ENCODE results near the gene FARS2.
A peak's percentile ranks its signal among the peaks of the same experiment; 100 is the strongest.
"Not testable (repeated sequence)": the region's sequence is repeated elsewhere in the genome, so short reads cannot be mapped to it uniquely, and the experiment has no call there.

FARS2 gene

GRCh38 chr6:5667737-5668136 lies 406.4 kb downstream of the FARS2 start:
- DNase-seq (ENCODE audit: low spot score) = no peak

GRCh38 chr6:5670381-5670780 lies 409.1 kb downstream of the FARS2 start:
- no peak for DNase-seq (ENCODE audit: low spot score)

- no peak for DNase-seq (ENCODE audit: low spot score)
Measured at GRCh38 chr6:5670811-5671561, 409.7 kb downstream of the FARS2 start.

GRCh38 chr6:5671601-5672559 lies 410.6 kb downstream of the FARS2 start:
- peak; percentile 52 for DNase-seq (ENCODE audit: low spot score)

GRCh38 chr6:5672581-5673011 lies 411.3 kb downstream of the FARS2 start:
- DNase-seq (ENCODE audit: low spot score) = no peak

GRCh38 chr6:5673019-5673790 lies 411.9 kb downstream of the FARS2 start:
- no peak for DNase-seq (ENCODE audit: low spot score)

GRCh38 chr6:5674141-5674540 lies 412.8 kb downstream of the FARS2 start:
- no peak for DNase-seq (ENCODE audit: low spot score)

DNA sequence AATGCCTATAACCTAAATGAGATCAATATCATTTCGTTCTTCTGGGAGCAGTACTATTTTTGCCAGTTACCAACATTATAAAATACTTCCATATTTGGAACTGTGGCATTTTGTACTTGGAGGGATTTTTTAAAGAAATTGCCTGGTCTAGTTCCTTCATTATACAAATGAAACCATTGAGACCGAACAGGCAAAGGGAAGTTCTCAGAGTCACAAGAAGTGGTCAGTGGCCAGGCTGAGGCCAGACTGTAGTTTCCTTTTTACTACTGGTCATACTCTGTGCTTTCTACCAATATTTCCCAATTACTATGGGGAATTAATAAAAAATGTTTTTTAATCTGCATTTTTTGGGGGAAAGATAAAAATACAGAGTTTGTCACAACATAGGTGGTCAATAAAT lies 413.4 kb downstream of the FARS2 start:
- no peak for DNase-seq (ENCODE audit: low spot score)

GRCh38 chr6:5676701-5677100 lies 415.4 kb downstream of the FARS2 start:
- no peak for DNase-seq (ENCODE audit: low spot score)

DNA sequence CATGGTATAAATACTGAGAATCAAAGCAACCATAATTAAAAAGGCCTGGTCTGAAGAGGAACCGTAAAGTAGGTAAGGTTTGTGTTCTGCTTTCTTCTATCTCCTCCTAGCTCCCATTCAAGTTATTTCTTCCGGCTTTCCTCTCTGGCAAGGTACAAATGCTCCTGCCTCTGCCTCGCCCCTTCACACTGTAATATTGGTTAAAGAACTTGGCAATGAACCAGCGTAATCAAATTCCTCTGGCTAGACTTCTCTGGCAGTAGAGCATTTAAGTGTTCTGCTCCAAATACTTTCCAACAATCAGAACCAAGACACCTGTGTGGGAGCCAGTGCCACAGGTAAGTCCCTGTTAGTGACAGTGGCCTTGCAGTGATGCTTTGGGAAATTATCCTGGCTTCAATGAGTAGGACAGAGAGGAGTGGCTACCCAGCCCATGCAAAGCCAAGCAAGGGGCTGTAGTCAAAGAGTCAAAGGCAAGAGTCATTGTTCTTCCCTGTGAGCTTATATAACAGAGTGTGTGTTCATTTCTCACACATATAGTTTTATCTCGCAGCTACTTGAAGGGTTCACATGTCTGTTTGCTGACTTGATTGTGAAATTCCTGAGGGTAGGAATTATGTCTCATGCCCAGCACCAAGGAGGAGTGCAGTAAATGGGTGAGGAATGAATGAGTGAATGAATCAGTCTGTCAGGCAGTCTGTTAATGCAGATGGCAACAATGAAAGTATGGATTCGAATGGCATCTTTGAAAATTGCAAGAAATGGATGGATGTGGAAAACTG lies 416.1 kb downstream of the FARS2 start:
- DNase-seq (ENCODE audit: low spot score) = no peak

DNA sequence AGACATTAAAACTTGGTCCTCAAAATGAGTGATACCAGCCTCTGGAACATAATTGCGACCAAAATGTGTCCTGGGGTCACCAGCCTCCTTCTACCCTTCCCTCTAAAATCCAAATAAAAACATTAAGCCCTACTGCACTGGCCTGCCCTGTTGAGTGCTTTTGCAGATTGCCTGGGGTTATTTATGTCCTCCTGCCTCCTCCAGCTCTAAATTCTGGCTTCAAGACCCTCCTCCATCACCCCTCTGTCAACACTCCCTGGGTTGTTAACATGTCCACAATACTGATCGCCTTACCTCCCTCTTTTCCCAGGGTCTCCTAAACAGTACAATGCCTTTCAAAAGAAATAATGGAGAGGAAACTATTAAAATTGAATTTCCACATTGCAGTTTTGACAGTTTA lies 418.0 kb downstream of the FARS2 start:
- DNase-seq (ENCODE audit: low spot score) = no peak

DNA sequence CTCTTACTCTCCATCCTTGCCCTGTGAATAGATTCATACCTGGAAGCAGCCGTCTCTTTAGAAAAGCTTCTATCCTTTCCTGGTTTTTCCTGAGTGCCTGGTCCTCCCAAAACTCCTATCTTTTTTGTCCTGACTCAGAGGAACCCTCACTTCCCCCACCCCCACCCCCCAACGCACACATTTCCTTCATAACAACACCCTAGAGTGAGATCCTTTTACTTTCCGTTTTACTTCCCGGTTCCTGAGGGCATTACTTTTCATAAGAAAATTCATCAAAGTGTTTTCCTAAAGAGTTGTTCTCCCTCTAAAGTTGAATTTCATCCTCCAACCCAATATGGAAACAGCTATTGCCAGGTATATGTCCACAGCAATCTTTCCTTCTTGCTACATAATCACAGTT lies 418.4 kb downstream of the FARS2 start:
- no peak for DNase-seq (ENCODE audit: low spot score)

DNA sequence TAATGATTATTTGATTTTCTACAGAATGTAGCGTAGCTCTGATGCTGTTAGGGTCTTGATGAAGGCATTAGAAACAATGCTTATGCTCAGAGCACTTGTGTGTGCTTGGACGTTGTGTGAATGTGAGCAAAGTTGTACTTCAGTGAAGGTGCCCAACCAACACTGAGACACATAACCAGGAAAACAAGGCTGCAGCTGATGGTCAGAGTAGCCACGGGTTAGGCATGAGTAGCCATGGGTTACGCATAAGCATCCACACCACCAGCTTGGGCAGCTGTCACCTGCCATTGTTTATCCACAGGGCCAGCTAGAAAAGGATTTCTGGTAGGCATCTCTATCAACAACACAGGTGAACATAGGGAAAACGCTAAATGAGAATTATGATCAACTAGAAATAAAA lies 418.8 kb downstream of the FARS2 start:
- no peak for DNase-seq (ENCODE audit: low spot score)

GRCh38 chr6:5681480-5681879 lies 420.2 kb downstream of the FARS2 start:
- DNase-seq (ENCODE audit: low spot score) = no peak

GRCh38 chr6:5682530-5682929 lies 421.2 kb downstream of the FARS2 start:
- no peak for DNase-seq (ENCODE audit: low spot score)

DNA sequence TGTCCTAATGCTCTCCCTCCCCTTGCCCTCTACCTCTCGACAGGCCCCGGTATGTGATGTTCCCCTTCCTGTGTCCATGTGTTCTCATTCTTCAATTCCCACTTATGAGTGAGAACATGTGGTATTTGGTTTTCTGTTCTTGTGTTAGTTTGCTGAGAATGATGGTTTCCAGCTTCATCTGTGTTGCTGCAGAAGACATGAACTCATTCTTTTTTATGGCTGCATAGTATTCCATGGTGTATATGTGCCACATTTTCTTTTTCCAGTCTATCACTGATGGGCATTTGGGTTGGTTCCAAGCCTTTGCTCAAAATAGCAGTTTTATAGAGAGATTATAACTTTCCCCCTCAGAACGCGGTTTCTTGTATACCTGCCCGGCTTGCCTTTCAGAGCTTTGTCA lies 422.4 kb downstream of the FARS2 start:
- not testable (repeated sequence) for DNase-seq (ENCODE audit: low spot score)

GRCh38 chr6:5684320-5685053 lies 423.2 kb downstream of the FARS2 start:
- no peak for DNase-seq (ENCODE audit: low spot score)

DNA sequence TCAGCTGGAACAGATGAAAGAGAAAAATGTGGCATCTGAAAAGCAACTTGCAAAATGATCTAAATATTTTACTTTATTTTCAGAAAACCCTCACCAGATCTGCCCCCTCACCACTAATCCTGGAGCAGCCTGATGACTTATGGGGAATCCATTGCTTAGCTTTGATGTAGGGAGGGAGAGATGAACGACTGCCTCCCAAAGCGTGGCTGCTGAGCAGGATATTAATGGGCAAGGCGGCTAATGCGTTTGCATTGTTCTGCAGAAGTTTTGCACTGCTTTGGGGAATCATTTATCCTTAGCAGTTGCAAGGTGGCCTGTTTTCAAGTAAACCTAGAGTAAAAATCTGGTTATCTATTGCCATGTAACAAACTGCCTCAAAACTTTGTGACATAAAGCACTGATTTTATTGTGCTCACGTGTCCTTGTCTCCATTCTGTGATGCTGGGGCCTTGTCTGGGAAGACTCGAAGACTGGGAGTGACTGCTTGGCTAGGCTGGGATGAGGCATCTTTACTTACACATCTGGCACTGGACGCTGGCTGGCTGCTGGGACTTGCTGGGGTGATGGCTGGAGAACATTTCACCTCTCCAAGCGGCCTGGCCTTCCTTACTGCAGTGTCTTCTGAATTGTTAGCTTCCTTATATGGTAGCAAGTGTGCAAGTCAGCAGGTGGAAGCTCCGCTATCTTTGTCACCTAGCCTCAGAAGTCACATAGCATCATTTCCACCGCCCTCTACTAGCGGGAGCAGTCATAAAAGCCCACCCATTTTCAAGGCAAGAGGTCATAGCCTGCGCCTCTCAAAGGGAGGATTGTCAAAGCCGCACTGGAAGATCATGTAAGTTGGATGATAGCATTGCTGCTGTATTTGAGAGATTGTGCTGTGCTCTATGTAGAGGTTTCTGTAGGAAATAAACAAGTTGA lies 432.2 kb downstream of the FARS2 start:
- no peak for DNase-seq (ENCODE audit: low spot score)
